Neural cell (in vitro differentiated cells): ENCODE measurements around the gene CDC42BPB. TPM values are rescaled to one million over a fixed set of nuclear protein-coding genes. Genes with fewer than 3 reads are reported as not detected.

ENCODE experiments used
- H2AFZ ChIP-seq: fragments of 200-600, 300-800 bp; sonication (generic), shearing (Covaris generic); 2 replicates; pipeline ENCODE4 v1.6.0; 2014; ENCODE audit warnings: low read depth, mild to moderate bottlenecking, antibody characterized with exemption, low read length, moderate library complexity
- H3F3A ChIP-seq: fragments of 200-600 bp; shearing (Covaris generic); 2 replicates; pipeline ENCODE4 v1.6.1; 2016; ENCODE audit warnings: mild to moderate bottlenecking, moderate library complexity, mixed read lengths, antibody characterized with exemption, low read length; ENCODE audit not compliant: insufficient read depth, poor library complexity, severe bottlenecking
- H3K27ac ChIP-seq: fragments of 200-600, 300-800 bp; sonication (generic), shearing (Covaris generic); 2 replicates; pipeline ENCODE4 v1.5.1; 2014; ENCODE audit warnings: mild to moderate bottlenecking, low read length, moderate library complexity
- H3K27me3 ChIP-seq: fragments of 300-800, 200-600 bp; sonication (generic), shearing (Covaris generic); 2 replicates; pipeline ENCODE4 v1.6.0; 2014; ENCODE audit warnings: mild to moderate bottlenecking, low read depth, low read length, moderate library complexity; ENCODE audit not compliant: insufficient read depth
- H3K36me3 ChIP-seq: fragments of 300-800, 200-600 bp; sonication (generic), shearing (Covaris generic); 2 replicates; pipeline ENCODE4 v1.5.1; 2014; ENCODE audit warnings: mild to moderate bottlenecking, antibody characterized with exemption, low read length, moderate library complexity; ENCODE audit not compliant: insufficient read depth
- H3K4me2 ChIP-seq: fragments of 300-800, 200-600 bp; sonication (generic), shearing (Covaris generic); 2 replicates; pipeline ENCODE4 v1.6.0; 2014; ENCODE audit warnings: mild to moderate bottlenecking, low read length
- H3K4me3 ChIP-seq: fragments of 300-800, 200-600 bp; sonication (generic), shearing (Covaris generic); 2 replicates; pipeline ENCODE4 v1.5.1; 2014; ENCODE audit warnings: mild to moderate bottlenecking, low read length, moderate library complexity
- H3K79me2 ChIP-seq: fragments of 200-600 bp; shearing (Covaris generic); replicated peaks from 2 replicates; pipeline ENCODE4 v1.6.0; 2014; ENCODE audit warnings: mild to moderate bottlenecking, low read length, moderate library complexity; ENCODE audit not compliant: insufficient read depth
- H3K9ac ChIP-seq: fragments of 300-800, 200-600 bp; sonication (generic), shearing (Covaris generic); 2 replicates; pipeline ENCODE4 v1.6.1; 2016; ENCODE audit warnings: mild to moderate bottlenecking, low read length, mixed read lengths
- H3K9me2 ChIP-seq: fragments of 200-600 bp; shearing (Covaris generic); 2 replicates; pipeline ENCODE4 v1.6.1; 2016; ENCODE audit warnings: mild to moderate bottlenecking, low read length, mixed read lengths; ENCODE audit not compliant: insufficient read depth
- H3K9me3 ChIP-seq: fragments of 200-600, 300-800 bp; sonication (generic), shearing (Covaris generic); 2 replicates; pipeline ENCODE4 v1.6.1; 2016; ENCODE audit warnings: mild to moderate bottlenecking, mixed run types, low read length, moderate library complexity, mixed read lengths
- H4K20me1 ChIP-seq: fragments of 200-600 bp; shearing (Covaris generic); 2 replicates; pipeline ENCODE4 v1.6.1; 2016; ENCODE audit warnings: mild to moderate bottlenecking, mixed run types; ENCODE audit not compliant: insufficient read depth
- CTCF ChIP-seq: fragments of 450-650 bp; IDR thresholded peaks from 2 replicates; pipeline ENCODE4 v1.5.1; 2014; ENCODE audit warnings: antibody characterized with exemption, mild to moderate bottlenecking, moderate library complexity; ENCODE audit not compliant: poor library complexity, severe bottlenecking
- EP300 ChIP-seq: fragments of 450-650 bp; conservative IDR thresholded peaks from 2 replicates; pipeline ENCODE4 v1.6.1; 2014; ENCODE audit warnings: antibody characterized with exemption, mild to moderate bottlenecking, moderate library complexity; ENCODE audit not compliant: poor library complexity, severe bottlenecking
- EZH2 ChIP-seq: fragments of 200-600, 300-800 bp; shearing (Covaris generic), sonication (generic); IDR thresholded peaks from 2 replicates; pipeline ENCODE4 v1.6.1; 2014; ENCODE audit warnings: antibody characterized with exemption, low read length, borderline replicate concordance, mild to moderate bottlenecking; ENCODE audit not compliant: insufficient read depth, poor library complexity, severe bottlenecking
- MXI1 ChIP-seq: fragments of 450-650 bp; conservative IDR thresholded peaks from 2 replicates; pipeline ENCODE4 v1.6.1; 2014; ENCODE audit warnings: antibody characterized with exemption, mild to moderate bottlenecking; ENCODE audit not compliant: poor library complexity, severe bottlenecking
- POLR2AphosphoS5 ChIP-seq: IDR thresholded peaks from 2 replicates; pipeline ENCODE4 v1.6.1; 2012
- RAD21 ChIP-seq: fragments of 450-650 bp; conservative IDR thresholded peaks from 2 replicates; pipeline ENCODE4 v1.6.1; 2014; ENCODE audit warnings: antibody characterized with exemption, mild to moderate bottlenecking, moderate library complexity
- SMC3 ChIP-seq: fragments of 450-650 bp; conservative IDR thresholded peaks from 2 replicates; pipeline ENCODE4 v1.6.1; 2014; ENCODE audit warnings: antibody characterized with exemption, mild to moderate bottlenecking, moderate library complexity; ENCODE audit not compliant: poor library complexity
- TAF1 ChIP-seq: IDR thresholded peaks from 2 replicates; pipeline ENCODE4 v1.6.1; 2012; ENCODE audit warnings: low read depth
- polyA plus RNA-seq: library from polyadenylated mRNA; depleted of rRNA; stranded (reverse); fragments of >200 nt; gene quantifications from 2 replicates; pipeline ENCODE4 v1.2.3, GENCODE V29; 2014
- TF ChIP-seq, protein P1 (sequence below): IDR thresholded peaks from 2 replicates; pipeline ENCODE4 v1.6.1; 2012; ENCODE audit warnings: borderline replicate concordance

The CDC42BPB gene
- polyA plus RNA-seq, 1 donor from 2014 or later, result 43.8 TPM

GRCh38 chr14:103088921-103089320 lies 31.6 kb upstream of the CDC42BPB start:
- no peak overlapping the region for H3K9ac ChIP-seq
- TF ChIP-seq CTCF (no peak), EZH2 (no peak), TAF1 (no peak), SMC3 (no peak), POLR2AphosphoS5 (no peak), RAD21 (no peak), MXI1 (no peak), EP300 (no peak)
- TF ChIP-seq, protein P1, sequence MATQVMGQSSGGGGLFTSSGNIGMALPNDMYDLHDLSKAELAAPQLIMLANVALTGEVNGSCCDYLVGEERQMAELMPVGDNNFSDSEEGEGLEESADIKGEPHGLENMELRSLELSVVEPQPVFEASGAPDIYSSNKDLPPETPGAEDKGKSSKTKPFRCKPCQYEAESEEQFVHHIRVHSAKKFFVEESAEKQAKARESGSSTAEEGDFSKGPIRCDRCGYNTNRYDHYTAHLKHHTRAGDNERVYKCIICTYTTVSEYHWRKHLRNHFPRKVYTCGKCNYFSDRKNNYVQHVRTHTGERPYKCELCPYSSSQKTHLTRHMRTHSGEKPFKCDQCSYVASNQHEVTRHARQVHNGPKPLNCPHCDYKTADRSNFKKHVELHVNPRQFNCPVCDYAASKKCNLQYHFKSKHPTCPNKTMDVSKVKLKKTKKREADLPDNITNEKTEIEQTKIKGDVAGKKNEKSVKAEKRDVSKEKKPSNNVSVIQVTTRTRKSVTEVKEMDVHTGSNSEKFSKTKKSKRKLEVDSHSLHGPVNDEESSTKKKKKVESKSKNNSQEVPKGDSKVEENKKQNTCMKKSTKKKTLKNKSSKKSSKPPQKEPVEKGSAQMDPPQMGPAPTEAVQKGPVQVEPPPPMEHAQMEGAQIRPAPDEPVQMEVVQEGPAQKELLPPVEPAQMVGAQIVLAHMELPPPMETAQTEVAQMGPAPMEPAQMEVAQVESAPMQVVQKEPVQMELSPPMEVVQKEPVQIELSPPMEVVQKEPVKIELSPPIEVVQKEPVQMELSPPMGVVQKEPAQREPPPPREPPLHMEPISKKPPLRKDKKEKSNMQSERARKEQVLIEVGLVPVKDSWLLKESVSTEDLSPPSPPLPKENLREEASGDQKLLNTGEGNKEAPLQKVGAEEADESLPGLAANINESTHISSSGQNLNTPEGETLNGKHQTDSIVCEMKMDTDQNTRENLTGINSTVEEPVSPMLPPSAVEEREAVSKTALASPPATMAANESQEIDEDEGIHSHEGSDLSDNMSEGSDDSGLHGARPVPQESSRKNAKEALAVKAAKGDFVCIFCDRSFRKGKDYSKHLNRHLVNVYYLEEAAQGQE, result no peak
- no peak overlapping the region for H3K4me3 ChIP-seq
- H3K79me2 ChIP-seq, result no peaks in the 10 kb centered on the region
- H3K27ac ChIP-seq, result no peak overlapping the region
- no peak overlapping the region for H2AFZ ChIP-seq
- H3K27me3 ChIP-seq, result peaks cover 9% of the 10 kb centered on the region
- H3K9me3 ChIP-seq, result no peaks in the 10 kb centered on the region
- H3F3A ChIP-seq, result no peaks in the 10 kb centered on the region
- H4K20me1 ChIP-seq, result no peaks in the 10 kb centered on the region
- H3K36me3 ChIP-seq, result no peaks in the 10 kb centered on the region
- H3K9me2 ChIP-seq, result no peaks in the 10 kb centered on the region
- H3K4me2 ChIP-seq, result no peak overlapping the region

DNA sequence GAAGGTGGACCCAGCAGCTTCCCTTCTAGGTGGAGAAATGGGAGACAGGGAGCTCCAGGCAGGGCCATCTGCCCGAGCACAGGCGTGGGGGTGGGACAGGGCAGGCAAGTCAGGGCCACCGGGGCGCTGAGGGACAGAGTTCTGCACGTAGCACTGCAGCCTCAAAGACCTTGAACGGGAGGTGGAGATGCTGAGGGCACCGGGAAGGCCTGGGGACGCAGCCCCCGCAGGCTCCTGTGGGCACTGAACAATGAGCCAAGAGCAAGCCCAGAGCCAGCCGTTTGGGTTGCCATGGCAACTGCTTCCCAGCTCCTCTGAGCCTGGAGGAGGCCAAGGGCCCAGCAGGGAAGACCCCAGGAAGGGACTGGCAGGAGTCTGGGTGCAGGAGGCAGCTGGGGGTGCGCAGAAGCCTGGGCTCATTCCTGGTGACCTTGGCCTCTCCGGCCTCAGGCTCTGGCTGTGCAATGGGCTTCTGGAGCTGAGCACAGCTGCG lies 30.0 kb upstream of the CDC42BPB start:
- no peaks in the 10 kb centered on the region for H4K20me1 ChIP-seq
- H3K4me2 ChIP-seq, result no peak overlapping the region
- H3K36me3 ChIP-seq, result no peaks in the 10 kb centered on the region
- no peak overlapping the region for H2AFZ ChIP-seq
- H3K9me3 ChIP-seq, result no peaks in the 10 kb centered on the region
- H3K79me2 ChIP-seq, result no peaks in the 10 kb centered on the region
- no peaks in the 10 kb centered on the region for H3F3A ChIP-seq
- no peak overlapping the region for H3K9ac ChIP-seq
- H3K4me3 ChIP-seq, result no peak overlapping the region
- H3K27me3 ChIP-seq, result peaks cover 11% of the 10 kb centered on the region
- H3K9me2 ChIP-seq, result no peaks in the 10 kb centered on the region
- TF ChIP-seq CTCF, result peak; percentile 34
- TF ChIP-seq, protein P1, result no peak
- no peak overlapping the region for H3K27ac ChIP-seq
